ENCODE measurements around the gene SERPIND1. TPM values are rescaled to one million over a fixed set of nuclear protein-coding genes. Genes with fewer than 3 reads are reported as not detected.

Gene SERPIND1
- total RNA-seq, 2 donors from 2014 or later, result 1.5 to 4.1 TPM

- H3K4me3 ChIP-seq, result no peak overlapping the region
- DNase-seq (ENCODE audit: low spot score), result no peak
- no peaks in the 10 kb centered on the region for H3K9me3 ChIP-seq
- TF ChIP-seq, protein P1, sequence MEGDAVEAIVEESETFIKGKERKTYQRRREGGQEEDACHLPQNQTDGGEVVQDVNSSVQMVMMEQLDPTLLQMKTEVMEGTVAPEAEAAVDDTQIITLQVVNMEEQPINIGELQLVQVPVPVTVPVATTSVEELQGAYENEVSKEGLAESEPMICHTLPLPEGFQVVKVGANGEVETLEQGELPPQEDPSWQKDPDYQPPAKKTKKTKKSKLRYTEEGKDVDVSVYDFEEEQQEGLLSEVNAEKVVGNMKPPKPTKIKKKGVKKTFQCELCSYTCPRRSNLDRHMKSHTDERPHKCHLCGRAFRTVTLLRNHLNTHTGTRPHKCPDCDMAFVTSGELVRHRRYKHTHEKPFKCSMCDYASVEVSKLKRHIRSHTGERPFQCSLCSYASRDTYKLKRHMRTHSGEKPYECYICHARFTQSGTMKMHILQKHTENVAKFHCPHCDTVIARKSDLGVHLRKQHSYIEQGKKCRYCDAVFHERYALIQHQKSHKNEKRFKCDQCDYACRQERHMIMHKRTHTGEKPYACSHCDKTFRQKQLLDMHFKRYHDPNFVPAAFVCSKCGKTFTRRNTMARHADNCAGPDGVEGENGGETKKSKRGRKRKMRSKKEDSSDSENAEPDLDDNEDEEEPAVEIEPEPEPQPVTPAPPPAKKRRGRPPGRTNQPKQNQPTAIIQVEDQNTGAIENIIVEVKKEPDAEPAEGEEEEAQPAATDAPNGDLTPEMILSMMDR (IDR thresholded peaks at IDR 0.05), result no peak
- H3K27ac ChIP-seq, result no peak overlapping the region
- H3K4me1 ChIP-seq, result peaks cover 0 to 55% of the 10 kb centered on the region in 2 donors
- H3K27me3 ChIP-seq, result no peaks in the 10 kb centered on the region
- H3K36me3 ChIP-seq, result no peaks in the 10 kb centered on the region
Observed at GRCh38 chr22:20783300-20783673, 9.4 kb downstream of the SERPIND1 start.

- Histone ChIP-seq H3K36me3 (no peaks in the 10 kb centered on the region), H3K27me3 (no peaks in the 10 kb centered on the region), H3K27ac (no peak overlapping the region), H3K4me3 (no peak overlapping the region), H3K9me3 (no peaks in the 10 kb centered on the region), H3K4me1 (peaks cover 0 to 51% of the 10 kb centered on the region in 2 donors)
- TF ChIP-seq, protein P1 (IDR thresholded peaks at IDR 0.05), result peak; percentile 39 to 74
- DNase-seq (ENCODE audit: low spot score), result no peak
Observed at GRCh38 chr22:20783844-20784723, 10.2 kb downstream of the SERPIND1 start.

GRCh38 chr22:20785415-20785814 is 11.5 kb downstream of the SERPIND1 start:
- Histone ChIP-seq H3K9me3 (no peaks in the 10 kb centered on the region), H3K4me3 (no peak overlapping the region), H3K4me1 (peaks cover 0 to 43% of the 10 kb centered on the region in 2 donors), H3K27me3 (no peaks in the 10 kb centered on the region), H3K27ac (no peak overlapping the region), H3K36me3 (no peaks in the 10 kb centered on the region)
- no peak for DNase-seq (ENCODE audit: low spot score)
- TF ChIP-seq, protein P1 (IDR thresholded peaks at IDR 0.05), result no peak

GRCh38 chr22:20786048-20786447 is 12.1 kb downstream of the SERPIND1 start:
- no peaks in the 10 kb centered on the region for H3K9me3 ChIP-seq
- H3K36me3 ChIP-seq, result peaks cover under 1% of the 10 kb centered on the region
- H3K4me3 ChIP-seq, result no peak overlapping the region
- DNase-seq (ENCODE audit: low spot score), result no peak
- H3K27me3 ChIP-seq, result no peaks in the 10 kb centered on the region
- H3K27ac ChIP-seq, result peak overlapping the region; percentile 38 to 58
- TF ChIP-seq, protein P1 (IDR thresholded peaks at IDR 0.05), result no peak
- H3K4me1 ChIP-seq, result peaks cover 0 to 43% of the 10 kb centered on the region in 2 donors

DNA sequence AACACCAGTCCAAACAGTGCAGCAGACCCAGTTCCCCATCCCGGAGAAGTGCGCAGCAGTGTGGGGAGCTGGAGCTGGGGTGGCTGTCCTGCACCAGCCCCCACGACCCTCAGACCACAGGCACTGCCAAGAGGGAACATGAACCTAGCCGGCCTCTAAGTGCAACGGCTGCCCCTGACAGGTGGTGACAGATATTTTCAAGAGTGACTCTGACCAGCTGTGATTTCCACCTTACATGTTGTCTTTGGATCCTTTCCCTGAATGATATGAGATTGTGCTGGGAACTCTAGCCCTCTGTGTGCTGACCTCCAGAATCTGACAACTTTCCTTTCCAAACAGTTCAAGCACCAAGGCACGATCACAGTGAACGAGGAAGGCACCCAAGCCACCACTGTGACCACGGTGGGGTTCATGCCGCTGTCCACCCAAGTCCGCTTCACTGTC is 12.6 kb downstream of the SERPIND1 start:
- Histone ChIP-seq H3K9me3 (no peaks in the 10 kb centered on the region), H3K36me3 (peaks cover 5% of the 10 kb centered on the region), H3K27me3 (no peaks in the 10 kb centered on the region), H3K27ac (peak overlapping the region; percentile 38 to 58), H3K4me1 (peaks cover 0 to 39% of the 10 kb centered on the region in 2 donors), H3K4me3 (no peak overlapping the region)
- TF ChIP-seq, protein P1 (IDR thresholded peaks at IDR 0.05), result no peak
- DNase-seq (ENCODE audit: low spot score), result no peak

Data from right atrium auricular region (tissue), 2 donors.